GM12892 (cell line): ENCODE results near the gene FAM227A.

Source experiments
- DNase-seq: peaks from one replicate; pipeline ENCODE4 v3.0.0; 2011; ENCODE audit not compliant: insufficient read length
- FAIRE-seq: peaks from 2 replicates; lab custom pipeline; 2011; peaks lifted over from hg19 to GRCh38; lab: Jason Lieb, UNC
- POLR2A ChIP-seq: IDR thresholded peaks from 2 replicates; pipeline ENCODE4 v1.6.1; 2011; ENCODE audit warnings: low read depth, low read length, control low read depth
- POLR2AphosphoS5 ChIP-seq: IDR thresholded peaks from 2 replicates; pipeline ENCODE4 v1.6.1; 2011; ENCODE audit warnings: low read depth, low read length, control low read depth
- TAF1 ChIP-seq: IDR thresholded peaks from 2 replicates; pipeline ENCODE4 v1.6.1; 2011; ENCODE audit warnings: low read depth, mild to moderate bottlenecking, control low read depth, low read length, borderline replicate concordance

The FAM227A gene

GRCh38 chr22:38696606-38697424, 40.6 kb upstream of the FAM227A start:
- DNase-seq (no peak), FAIRE-seq (no peak)
- no peak for TF ChIP-seq TAF1
- no peak for TF ChIP-seq POLR2A
- TF ChIP-seq POLR2AphosphoS5: no peak

GRCh38 chr22:38694940-38695339, 38.7 kb upstream of the FAM227A start:
- TF ChIP-seq TAF1 (no peak), POLR2AphosphoS5 (no peak), POLR2A (no peak)
- DNase-seq (no peak), FAIRE-seq (no peak)

GRCh38 chr22:38694049-38694448, 37.9 kb upstream of the FAM227A start:
- TF ChIP-seq POLR2AphosphoS5 (no peak), POLR2A (no peak), TAF1 (no peak)
- DNase-seq (no peak), FAIRE-seq (no peak)

GRCh38 chr22:38689651-38690050, 33.5 kb upstream of the FAM227A start:
- TF ChIP-seq POLR2AphosphoS5 (no peak), TAF1 (no peak), POLR2A (no peak)
- DNase-seq (no peak), FAIRE-seq (no peak)

GRCh38 chr22:38685761-38686160, 29.6 kb upstream of the FAM227A start:
- no peak for TF ChIP-seq TAF1
- 0 out of 2 replicates have a peak, but pooled peaks have one; percentile 16 for TF ChIP-seq POLR2AphosphoS5
- no peak for FAIRE-seq
- no peak for DNase-seq

GRCh38 chr22:38684895-38685294, 28.7 kb upstream of the FAM227A start:
- DNase-seq (no peak), FAIRE-seq (no peak)
- TF ChIP-seq TAF1 (no peak), POLR2A (0 out of 2 replicates have a peak, but pooled peaks have one; percentile 31), POLR2AphosphoS5 (no peak)

GRCh38 chr22:38681582-38682335, 25.6 kb upstream of the FAM227A start, which contains the start of gene TOMM22:
TSS of gene TOMM22 (plus strand) at chr22:38681957. CDS start at chr22:38681979, 22 bp downstream.
- FAIRE-seq (peak; percentile 96), DNase-seq (peak; percentile 99)
- TF ChIP-seq TAF1 (peak; percentile 93), POLR2AphosphoS5 (peak; percentile 95), POLR2A (peak; percentile 96)

- DNase-seq: no peak
- TF ChIP-seq POLR2AphosphoS5 (no peak), POLR2A (no peak), TAF1 (no peak)
- no peak for FAIRE-seq
Observed at GRCh38 chr22:38675833-38676232, 19.6 kb upstream of the FAM227A start.

- FAIRE-seq (no peak), DNase-seq (no peak)
- TF ChIP-seq POLR2AphosphoS5 (no peak), TAF1 (no peak), POLR2A (no peak)
Observed at GRCh38 chr22:38674888-38675287, 18.7 kb upstream of the FAM227A start.

- DNase-seq: peak; percentile 40
- FAIRE-seq: peak; percentile 76
Observed at GRCh38 chr22:38657045-38657909, 1.1 kb upstream of the FAM227A start.

More at GRCh38 chr22:38657045-38657909, 1.1 kb upstream of the FAM227A start:
- TF ChIP-seq TAF1 (peak; percentile 21; the same call in 1 of the 2 replicates), POLR2AphosphoS5 (no peak), POLR2A (0 out of 2 replicates have a peak, but pooled peaks have one; percentile 11)
